ENCODE measurements around the gene CCR8. TPM values are rescaled to one million over a fixed set of nuclear protein-coding genes. Genes with fewer than 3 reads are reported as not detected.

The CCR8 gene
- total and polyA plus RNA-seq, 12 donors = not detected

- TF ChIP-seq CTCF (IDR thresholded peaks at IDR 0.05) = no peak
- WGBS, 4 donors = 85 to 93% (median 86%) methylated on average over 4 of the region's 4 CpGs
- no peak for DNase-seq
- no peak overlapping the region for H3K4me3 ChIP-seq
- no peaks in the 10 kb centered on the region for H3K36me3 ChIP-seq (replicated peaks in 1 of 2)
- intact Hi-C loops (cut with DNase I) = loop anchor here in 1 of 2 donors (10.0 kb wide), 1 partner anchor 172 kb away; no protein-coding TSS in a partner anchor
- H3K27ac ChIP-seq = no peak overlapping the region
- H3K4me1 ChIP-seq (replicated peaks in 1 of 2) = no peaks in the 10 kb centered on the region
- peaks cover 0 to 7% (median 5%) of the 10 kb centered on the region in 3 donors for H3K9me3 ChIP-seq (replicated peaks in 1 of 3)
- no peaks in the 10 kb centered on the region for H3K27me3 ChIP-seq
Observed at GRCh38 chr3:39296197-39297077, 33.1 kb upstream of the CCR8 start.

GRCh38 chr3:39299279-39299678 is 30.2 kb upstream of the CCR8 start:
- Histone ChIP-seq H3K27me3 (no peaks in the 10 kb centered on the region), H3K4me3 (no peak overlapping the region), H3K4me1 (replicated peaks in 1 of 2) (no peaks in the 10 kb centered on the region), H3K36me3 (replicated peaks in 1 of 2) (no peaks in the 10 kb centered on the region), H3K27ac (no peak overlapping the region), H3K9me3 (replicated peaks in 1 of 3) (peaks cover 0 to 7% (median 5%) of the 10 kb centered on the region in 3 donors)
- intact Hi-C loops (cut with DNase I) = loop anchor here in 1 of 2 donors (10.0 kb wide), 1 partner anchor 174 kb away; no protein-coding TSS in a partner anchor
- TF ChIP-seq CTCF (IDR thresholded peaks at IDR 0.05) (no peak), POLR2A (IDR thresholded peaks at IDR 0.05) (no peak)
- DNase-seq = no peak

- WGBS, 4 donors = 84 to 94% (median 89%) methylated on average over 2 of the region's 2 CpGs
- peaks cover 0 to 7% (median 5%) of the 10 kb centered on the region in 3 donors for H3K9me3 ChIP-seq (replicated peaks in 1 of 3)
- no peak for TF ChIP-seq POLR2A (IDR thresholded peaks at IDR 0.05)
- intact Hi-C loops (cut with DNase I) = no loop called here
- no peaks in the 10 kb centered on the region for H3K4me1 ChIP-seq (replicated peaks in 1 of 2)
- H3K27ac ChIP-seq = no peak overlapping the region
- H3K27me3 ChIP-seq = no peaks in the 10 kb centered on the region
- H3K36me3 ChIP-seq (replicated peaks in 1 of 2) = no peaks in the 10 kb centered on the region
- H3K4me3 ChIP-seq = no peak overlapping the region
- DNase-seq = no peak
Observed at GRCh38 chr3:39302178-39302577, 27.3 kb upstream of the CCR8 start.

GRCh38 chr3:39313289-39313688 is 16.2 kb upstream of the CCR8 start:
- no peak overlapping the region for H3K4me3 ChIP-seq
- H3K27ac ChIP-seq = no peak overlapping the region
- H3K36me3 ChIP-seq (replicated peaks in 1 of 2) = no peaks in the 10 kb centered on the region
- DNase-seq = no peak
- TF ChIP-seq POLR2A (IDR thresholded peaks at IDR 0.05) = no peak
- no peak for TF ChIP-seq CTCF (IDR thresholded peaks at IDR 0.05)
- intact Hi-C loops (cut with DNase I) = no loop called here
- H3K27me3 ChIP-seq = no peaks in the 10 kb centered on the region
- no peaks in the 10 kb centered on the region for H3K4me1 ChIP-seq (replicated peaks in 1 of 2)
- no peaks in the 10 kb centered on the region for H3K9me3 ChIP-seq (replicated peaks in 1 of 3)

- 88 to 95% (median 90%) methylated on average over 1 of the region's 1 CpG for WGBS, 4 donors
Observed at GRCh38 chr3:39315420-39315819, 14.1 kb upstream of the CCR8 start.

More at GRCh38 chr3:39315420-39315819, 14.1 kb upstream of the CCR8 start:
- TF ChIP-seq POLR2A (IDR thresholded peaks at IDR 0.05) (no peak), CTCF (IDR thresholded peaks at IDR 0.05) (no peak)
- no peaks in the 10 kb centered on the region for H3K4me1 ChIP-seq (replicated peaks in 1 of 2)
- H3K36me3 ChIP-seq (replicated peaks in 1 of 2) = no peaks in the 10 kb centered on the region
- no peak for DNase-seq
- H3K27ac ChIP-seq = no peak overlapping the region
- no peaks in the 10 kb centered on the region for H3K9me3 ChIP-seq (replicated peaks in 1 of 3)
- no peaks in the 10 kb centered on the region for H3K27me3 ChIP-seq
- intact Hi-C loops (cut with DNase I) = no loop called here
- H3K4me3 ChIP-seq = no peak overlapping the region

Measured in adrenal gland (tissue), 12 donors.